HG02642 (cell line): Measurements from ENCODE around the gene NDUFB7.
"Not testable (repeated sequence)": the region's sequence is repeated elsewhere in the genome, so short reads cannot be mapped to it uniquely, and the experiment has no call there.

ENCODE experiments used
- ATAC-seq: cut with Tn5 transposase; IDR thresholded peaks from one replicate; pipeline ENCODE4 v1.9.1; 2021; ENCODE audit warnings: mild to moderate bottlenecking; ENCODE audit not compliant: unreplicated experiment, poor library complexity

NDUFB7 gene

DNA sequence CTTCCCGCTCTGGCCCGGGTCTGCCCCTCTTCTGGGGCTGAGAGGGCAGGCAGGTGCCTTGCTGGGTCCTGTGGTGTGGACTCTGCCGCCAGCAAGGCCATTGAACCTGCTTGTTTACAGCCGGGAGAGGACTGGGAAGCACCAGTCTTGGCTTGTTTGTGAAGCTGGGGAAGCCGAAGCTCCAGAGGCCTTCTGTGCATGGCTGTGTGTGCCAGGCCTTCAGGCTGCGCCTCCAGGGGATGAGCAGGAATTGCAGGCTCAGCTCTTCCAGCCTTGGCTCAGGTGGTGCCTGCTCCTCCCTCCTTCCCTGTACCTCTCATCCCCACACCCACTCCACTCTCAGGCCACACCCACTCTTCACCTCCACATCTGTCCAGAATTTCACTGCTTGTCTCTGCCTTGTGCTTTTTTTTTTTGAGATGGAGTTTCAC, 17.5 kb downstream of the NDUFB7 start:
- no peak for ATAC-seq

DNA sequence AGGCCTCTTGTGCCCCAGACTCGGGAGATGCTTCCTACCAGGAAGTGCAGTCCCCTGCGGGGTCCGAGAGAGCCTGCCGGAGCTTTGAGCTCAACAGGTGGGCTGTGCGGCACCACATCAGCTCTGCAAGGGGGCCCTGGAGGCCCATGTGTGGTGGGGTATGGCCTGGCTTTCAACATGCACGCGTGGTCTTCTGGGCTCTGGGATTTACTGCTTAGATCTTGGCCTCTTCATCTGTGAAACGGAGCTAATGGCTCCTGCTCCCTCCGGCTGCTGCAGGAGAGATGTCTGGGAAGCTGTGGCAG, 18.0 kb downstream of the NDUFB7 start:
- ATAC-seq: no peak

DNA sequence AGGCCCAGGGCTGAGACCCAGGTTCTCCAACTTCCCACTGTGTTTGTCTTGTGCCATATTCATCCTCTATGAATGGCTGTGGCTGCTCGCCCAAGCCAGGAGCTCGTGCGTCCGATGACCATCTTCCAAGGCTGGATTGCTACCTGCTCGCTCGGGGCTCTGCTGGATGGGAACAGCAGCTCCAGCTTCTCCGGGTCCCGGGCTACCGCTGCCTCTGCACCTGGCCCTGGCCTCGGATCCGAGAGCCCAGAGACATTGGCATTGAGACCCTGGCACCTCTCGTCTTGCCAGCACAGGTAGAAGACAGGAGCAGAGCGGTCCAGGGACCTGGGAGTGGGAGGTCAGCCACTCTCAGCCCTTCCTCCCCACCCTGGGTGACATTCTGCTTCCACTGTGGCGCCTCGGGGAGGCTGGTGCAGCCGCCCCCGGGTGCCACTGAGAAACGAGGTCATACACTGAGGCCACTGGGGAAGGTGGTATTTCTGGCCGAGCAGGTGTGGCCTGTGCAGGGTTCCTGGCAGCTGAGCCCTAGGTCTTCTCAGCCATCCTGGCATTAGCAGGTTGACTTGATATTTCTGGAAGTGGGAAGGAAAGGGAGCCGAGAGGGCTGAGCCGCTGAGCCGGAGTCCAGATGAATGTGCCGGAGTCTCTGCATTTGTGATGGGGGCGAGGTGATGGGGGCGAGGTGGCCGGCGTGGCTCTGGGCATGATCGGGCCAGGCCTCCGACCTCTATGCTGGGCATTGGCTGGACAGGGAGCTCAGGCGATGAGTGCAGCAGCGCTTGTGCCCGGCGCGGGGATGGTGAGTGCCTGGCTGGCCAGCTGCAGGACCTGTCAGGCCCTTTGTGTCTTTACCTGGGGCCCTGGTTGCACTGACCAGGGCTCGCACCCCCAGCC, 18.6 kb downstream of the NDUFB7 start:
- ATAC-seq: no peak

DNA sequence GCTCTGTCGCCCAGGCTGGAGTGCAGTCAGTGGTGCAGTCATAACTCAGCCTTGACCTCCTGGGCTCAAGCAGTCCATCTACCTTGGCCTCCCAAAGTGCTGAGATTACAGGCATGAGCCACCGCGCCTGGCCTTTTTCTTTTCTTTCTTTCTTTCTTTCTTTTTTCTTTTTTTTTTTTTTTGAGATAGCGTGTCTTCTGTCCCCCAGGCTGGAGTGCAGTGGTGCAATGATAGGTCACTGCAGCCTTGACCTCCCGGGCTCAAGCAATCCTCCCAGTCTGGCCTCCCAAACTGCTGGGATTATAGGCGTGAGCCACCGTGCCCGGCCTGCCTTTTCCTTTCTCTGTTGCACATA, 19.9 kb downstream of the NDUFB7 start:
- ATAC-seq: not testable (repeated sequence)

DNA sequence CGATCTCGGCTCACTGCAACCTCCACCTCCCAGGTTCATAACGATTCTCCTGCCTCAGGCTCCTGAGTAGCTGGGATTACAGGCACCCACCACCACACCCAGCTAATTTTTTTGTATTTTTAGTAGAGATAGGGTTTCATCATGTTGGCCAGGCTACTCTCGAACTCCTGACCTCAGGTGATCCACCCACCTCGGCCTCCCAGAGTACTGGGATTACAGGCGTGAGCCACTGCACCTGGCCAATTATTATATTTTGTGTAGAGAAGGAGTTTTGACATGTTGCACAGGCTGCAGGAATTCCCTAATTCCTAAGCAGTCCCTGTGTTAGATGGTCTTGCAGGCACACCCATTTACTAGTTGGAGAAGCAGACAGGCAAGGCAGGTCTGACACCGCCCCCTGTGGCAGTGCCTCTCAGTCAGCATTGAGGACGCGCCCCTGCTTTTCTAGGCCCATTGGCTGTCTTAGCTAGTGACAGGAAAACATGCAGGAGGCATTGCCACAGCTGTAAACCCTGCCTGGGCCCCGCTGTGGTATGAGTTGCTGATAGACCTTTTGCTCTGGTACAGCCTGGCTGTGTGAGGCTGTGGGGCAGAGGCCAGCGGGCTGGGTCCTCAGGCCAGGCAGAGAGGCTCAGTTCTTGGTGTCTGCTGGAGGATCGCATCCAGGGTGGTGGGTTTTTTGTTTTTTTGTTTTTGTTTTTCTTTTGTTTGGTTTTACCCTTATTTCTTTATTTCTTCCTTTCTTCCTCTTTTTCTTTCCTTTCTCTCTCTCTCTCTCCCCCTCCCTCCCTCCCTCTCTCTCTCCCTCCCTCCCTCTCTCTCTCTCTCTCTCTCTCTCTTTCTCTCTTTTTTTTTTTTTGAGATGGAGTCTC, 20.5 kb downstream of the NDUFB7 start:
- not testable (repeated sequence) for ATAC-seq

DNA sequence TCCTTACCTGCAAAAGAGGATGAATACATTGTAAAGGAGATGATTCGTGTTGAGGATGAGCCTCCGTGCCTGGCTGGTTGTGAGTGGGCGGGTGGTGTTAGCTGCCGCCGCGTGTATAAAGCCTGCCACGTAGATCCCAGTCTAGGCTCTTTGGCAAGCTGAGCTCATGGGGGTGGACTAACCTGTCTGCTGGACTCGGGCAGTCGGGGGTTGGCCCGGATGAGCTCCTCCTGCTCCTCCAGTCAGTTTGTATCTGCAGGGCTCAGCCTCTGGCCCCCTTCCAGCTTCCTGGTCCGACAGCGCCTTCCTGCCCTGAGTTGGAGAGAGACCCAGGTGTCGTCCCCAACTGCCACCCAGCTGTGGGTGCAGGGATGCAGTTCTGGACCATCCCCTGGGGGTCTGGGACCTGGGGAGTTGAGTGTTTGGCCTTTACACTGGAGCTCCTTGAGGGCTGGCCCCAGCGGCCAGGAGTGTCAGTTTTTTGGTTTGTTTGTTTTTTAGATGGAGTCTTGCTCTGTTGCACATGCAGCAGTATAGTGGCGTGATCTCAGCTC, 21.6 kb downstream of the NDUFB7 start:
- ATAC-seq: no peak

DNA sequence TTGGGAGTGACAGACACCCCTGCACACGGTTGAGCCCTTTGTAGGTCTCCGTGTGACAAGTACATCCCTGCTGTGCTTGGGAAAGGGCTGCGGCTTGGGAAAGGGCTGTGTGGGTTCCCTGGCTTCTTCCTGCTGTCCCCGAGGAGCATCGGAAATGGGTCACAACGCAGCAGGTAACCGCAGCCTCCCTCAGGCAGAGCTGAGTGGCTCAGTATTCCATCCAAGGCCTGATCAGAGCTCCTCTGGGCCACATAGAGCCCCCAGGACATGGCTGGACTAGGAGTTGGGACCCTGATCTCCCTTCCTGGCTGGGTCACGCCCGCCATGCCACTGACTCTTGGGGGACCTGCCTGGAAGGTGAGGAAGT, 26.2 kb downstream of the NDUFB7 start:
- ATAC-seq: no peak

DNA sequence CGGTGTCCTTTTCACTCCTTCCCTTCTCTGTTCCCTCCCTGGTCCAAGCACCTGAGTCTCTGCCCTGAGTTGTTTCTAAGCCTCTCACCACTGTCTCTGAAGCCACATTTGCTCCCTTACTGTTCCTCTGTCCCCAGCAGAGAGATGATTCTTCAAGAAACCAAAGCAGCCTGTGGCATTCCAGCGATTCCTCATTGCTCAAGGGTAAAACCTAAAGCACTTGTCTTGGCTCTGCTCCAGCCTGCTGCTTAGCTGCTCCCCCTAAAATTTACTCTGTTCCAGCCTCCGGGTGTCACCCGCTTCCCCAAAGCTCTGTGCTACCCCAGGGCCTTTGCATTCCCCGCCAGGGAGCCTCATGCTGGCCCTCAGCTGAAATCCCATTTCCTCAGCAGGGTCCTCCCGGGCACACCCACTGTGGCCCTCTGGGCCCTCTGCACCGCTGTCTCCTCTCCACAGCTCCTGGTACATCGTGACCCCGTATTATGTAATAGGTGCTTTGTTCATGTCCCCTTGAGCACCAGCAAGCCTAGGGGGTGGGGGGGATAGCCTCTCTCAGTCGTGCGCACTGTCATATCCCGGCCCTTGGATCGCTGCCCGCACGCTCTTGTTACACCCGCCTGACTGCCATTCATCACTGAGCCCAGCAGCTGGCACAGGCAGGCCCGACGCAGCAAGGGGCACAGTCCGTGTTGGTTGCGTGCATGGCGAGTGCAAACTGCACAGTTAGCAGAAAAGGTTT, 26.7 kb downstream of the NDUFB7 start:
- ATAC-seq: no peak

DNA sequence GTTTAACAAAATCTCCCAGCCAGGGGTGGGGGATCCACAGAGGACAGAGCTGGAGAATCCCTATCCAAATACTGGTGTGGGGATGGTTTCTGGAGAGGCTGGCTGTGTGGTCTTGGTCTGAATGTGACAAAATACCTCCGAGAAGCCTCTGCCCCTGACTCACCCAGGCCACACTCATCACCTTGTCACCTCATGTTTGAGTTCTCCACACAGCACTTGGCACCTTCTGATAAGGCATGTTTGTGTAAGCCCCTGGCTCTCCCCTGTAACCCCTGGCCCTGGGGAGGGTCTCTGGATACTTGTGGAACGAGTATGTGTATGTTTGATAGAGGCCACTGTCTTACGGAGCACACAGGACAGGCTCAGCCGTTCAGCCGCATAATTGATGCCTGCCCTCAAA, 27.8 kb downstream of the NDUFB7 start:
- ATAC-seq: no peak

DNA sequence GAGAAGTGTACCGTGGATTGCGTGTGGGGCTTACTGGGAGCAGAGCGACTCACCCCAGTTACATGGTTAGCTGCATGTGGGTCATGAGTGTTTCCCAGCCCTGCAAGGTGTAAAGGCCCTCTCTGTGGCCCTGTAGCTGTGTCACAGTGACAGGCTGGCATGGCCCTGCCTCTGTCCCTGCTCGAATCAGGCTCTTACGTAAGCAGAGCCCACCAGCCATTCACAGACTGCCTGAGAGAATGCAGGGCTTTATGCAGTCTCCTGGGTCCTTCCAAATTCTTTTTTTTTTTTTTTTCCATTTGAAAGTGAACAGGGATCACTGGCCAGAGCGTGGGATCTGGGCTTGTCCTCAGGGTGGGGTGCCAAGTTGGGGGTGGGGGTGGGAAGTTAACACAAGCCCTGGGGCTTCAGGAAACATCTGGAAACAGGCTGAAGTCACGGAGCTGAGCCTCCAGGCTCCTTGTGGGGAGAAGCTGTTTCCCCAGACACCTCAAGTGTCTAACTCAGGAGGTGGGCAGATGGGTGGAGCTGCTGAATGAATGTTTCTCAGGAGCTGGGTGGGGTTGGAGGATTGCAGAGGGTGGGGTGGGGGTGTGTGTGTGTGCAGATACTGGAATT, 29.0 kb downstream of the NDUFB7 start:
- ATAC-seq: no peak

DNA sequence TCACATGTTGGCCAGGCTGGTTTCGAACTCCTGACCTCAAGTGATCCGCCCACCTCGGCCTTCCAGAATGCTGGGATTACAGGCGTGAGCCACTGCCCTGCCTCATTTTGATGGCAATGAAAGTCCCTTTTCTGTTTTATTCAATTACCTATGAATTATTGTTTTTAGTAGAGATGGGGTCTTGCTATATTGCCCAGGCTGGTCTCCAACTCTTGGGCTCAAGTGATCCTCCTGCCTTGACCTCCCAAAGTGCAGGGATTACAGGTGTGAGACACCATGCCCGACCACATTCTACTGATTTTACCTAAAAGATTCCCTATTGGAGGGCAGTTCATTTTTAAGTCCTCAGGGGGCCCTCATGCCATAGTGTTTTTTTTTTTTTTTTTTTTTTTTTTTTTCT, 29.9 kb downstream of the NDUFB7 start:
- ATAC-seq: not testable (repeated sequence)

DNA sequence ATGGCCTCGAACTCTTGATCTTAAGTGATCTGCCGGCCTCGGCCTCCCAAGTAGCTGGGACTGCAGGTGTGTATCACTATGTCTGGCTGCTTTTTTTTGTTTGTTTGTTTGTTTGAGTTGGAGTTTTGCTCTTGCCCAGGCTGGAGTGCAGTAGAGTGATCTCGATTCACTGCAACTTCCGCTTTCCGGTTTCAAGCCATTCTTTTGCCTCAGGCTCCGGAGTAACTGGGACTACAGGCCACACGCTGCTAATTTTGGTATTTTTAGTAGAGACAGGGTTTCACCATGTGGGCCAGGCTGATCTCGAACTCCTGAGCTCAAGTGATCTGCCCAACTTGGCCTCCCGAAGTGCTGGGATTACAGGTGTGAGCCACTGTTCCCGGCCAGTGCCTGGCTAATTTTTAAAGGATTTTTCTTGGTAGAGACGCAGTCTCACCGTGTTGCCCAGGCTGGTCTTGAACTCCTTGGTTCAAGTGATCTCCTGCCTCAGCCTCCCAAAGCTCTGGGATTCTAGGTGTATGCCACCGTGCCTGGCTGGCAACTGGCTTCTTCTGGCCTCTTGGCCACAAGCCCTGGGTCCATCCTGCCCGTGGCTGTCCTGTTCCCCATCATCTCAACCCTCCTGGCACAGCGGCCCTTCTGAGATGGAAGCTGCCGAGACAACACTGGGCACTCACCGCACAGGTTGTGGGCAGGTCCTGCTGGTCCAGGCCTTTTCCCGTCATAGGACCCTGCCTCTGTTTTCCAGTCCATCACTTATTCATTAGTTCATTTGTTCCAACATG, 30.9 kb downstream of the NDUFB7 start:
- ATAC-seq: no peak

DNA sequence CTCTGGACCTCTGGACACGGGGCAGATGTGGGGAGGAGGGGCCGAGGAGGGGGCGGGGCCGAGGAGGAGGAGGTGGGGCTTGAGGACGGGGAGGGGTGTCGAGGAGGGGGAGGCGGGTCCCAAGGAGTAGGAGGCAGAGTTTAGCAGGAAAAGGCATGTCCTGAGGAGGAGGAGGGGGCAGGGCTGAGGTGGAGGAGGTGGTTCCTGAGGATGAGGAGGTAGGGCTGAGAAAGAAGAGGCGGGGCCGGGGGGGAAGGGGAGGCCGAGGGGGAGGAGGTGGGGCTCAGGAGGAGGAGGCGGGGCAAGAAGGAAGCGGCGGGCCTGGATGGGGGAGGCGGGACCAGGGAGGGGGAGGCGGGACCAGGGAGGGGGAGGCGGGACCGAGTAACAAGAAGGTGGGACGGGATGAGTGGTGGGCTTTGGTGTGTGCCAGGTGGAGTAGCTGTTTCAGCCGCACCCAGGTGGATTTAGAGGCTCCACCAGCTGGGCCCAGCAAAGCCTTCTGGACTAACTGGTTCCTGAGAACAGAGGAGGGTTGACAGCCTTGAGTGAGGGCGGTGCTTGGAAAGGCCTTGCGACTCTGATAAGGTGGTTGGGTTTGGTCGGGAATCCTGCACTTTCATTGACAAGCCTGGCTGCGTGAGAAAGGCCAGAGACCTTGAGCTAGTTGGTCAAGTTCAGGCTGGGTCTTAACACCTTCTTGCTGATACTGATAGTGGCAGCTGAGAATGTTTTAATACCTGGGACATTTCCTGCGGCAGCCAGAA, 34.8 kb downstream of the NDUFB7 start:
- no peak for ATAC-seq

DNA sequence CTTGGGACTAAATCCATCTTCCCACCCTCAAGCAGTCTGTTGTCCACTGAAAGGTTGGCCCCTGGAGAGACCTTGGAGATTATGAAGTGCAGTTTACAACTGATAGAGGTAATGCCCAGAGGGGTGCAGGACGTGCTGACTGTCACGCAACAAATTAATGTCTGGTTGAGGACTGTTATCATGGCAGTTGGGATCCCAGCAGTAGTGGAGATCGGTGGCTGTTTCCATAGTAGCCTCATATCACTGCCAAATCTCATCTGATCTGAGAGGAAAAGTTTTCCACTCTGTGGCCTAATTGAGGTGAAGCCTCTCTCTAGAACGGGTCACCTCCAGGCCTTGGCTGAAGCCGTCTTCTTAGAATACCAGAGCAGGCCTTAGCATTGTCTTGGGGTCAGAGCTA, 38.4 kb downstream of the NDUFB7 start:
- ATAC-seq: no peak

DNA sequence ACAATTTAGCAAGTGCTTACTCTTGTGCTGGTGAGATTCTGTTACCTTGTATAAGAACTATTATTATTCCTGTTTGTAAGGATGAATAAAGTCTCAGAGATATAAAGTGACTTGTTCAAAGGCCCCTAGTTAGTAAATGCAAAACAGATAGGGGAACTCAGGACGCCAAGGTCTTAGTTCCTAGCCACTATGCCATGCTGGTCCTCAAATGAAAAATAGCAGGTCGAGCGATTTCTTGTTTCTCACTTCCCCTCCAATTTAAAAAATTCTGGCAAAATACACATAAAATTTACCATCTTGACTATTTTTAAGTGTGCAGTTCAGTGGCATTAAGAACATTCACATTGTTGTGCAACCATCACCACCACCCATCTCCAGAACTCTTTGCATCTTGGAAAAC, 41.4 kb downstream of the NDUFB7 start:
- ATAC-seq: no peak

DNA sequence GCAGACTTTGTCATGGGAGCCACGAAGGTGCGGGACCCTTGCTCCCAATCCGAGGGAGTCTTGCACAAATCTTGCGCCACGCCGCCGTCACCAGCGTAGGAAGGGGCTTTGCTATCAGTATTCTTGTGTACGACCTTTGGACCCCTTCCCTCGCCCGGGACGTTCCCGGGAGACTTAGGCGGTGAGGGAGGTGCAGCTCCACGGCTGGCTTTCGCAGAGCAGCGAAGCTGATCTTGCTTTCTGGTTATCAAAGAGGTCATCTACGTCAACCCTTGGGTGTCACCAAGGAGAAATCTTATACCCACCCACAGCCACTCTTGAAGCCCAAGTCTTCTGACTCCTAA, 41.9 kb downstream of the NDUFB7 start:
- no peak for ATAC-seq

DNA sequence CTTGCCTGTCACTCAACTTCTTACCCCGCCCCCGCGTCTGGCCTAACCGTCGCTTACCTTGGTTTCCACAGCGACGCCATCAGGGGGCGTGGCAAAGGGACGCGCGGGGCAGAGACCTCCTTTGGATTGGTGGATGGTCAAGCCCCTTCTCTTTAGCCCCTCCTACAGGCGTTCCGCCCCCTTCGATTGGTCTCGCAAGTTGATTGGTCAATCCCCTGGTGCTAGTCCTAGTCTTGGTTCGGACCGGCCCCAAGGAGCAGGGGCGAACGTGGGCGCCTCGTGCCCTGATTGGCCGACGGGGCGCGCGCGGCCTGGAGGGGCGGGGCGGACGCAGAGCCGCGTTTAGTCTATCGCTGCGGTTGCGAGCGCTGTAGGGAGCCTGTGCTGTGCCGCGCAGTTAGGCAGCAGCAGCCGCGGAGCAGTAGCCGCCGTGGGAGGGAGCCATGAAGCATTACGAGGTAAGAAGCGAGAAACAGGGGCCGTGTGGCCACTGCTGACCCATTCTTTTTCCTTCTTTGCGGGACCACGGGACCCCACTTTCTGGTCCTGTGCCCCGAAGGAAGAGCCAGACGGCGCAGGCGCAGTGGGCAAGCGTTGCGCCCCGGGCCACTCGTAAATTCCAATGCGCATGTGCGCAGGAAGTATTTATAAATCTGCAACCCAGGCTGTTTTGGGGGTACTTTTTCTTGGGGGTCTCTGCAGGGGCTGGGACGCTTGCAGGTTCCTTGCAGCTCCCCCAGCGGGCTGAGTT, 42.4 kb downstream of the NDUFB7 start, which contains the start of gene TECR:
Gene TECR, plus strand, starts transcription at position 341 of the 751 bp plus-strand sequence. Its CDS starts 103 bp downstream, at position 444.
- ATAC-seq: peak; percentile 97
